ENCODE results near the gene MTA3. TPM values are rescaled to one million over a fixed set of nuclear protein-coding genes. Genes with fewer than 3 reads are reported as not detected.
A peak's percentile ranks its signal among the peaks of the same experiment; 100 is the strongest.

Gene MTA3
- total and polyA plus RNA-seq, 9 of the 15 experiments (the other 6 are each of a cell fraction or from before 2014, with no cell fraction given): 12.4 to 39.6 (median 23.5) TPM

DNA sequence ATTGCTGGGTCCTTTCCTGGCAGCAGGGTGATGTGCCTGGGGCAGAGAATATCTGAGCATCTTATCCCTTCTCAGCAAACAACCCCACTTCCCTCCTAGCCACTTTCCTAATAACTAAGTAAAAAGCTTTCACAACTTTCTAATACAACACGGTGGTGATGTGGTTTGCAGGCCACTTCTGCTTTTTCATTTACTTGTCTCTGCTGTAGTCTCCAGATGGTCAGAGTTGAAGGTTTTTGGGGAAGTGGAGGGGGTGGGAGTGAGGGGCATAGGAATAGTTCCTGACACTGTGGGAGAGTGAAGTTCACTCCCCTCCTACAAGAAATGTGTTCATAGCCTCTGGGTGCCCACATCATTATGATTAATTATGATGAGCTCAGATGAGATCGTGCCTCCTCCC, 183.9 kb downstream of the MTA3 start:
- no peak for DNase-seq (ENCODE audit: extremely low read depth in 1 of 4, low spot score in 3 of 4)
- WGBS (ENCODE audit: insufficient coverage, low coverage, missing lambda C conversion rate): 0% methylated on average over 2 of the region's 2 CpGs
- no peak overlapping the region for H3K4me2 ChIP-seq (ENCODE audit: insufficient read depth, low read length)
- peaks cover 8% of the 10 kb centered on the region for H4K20me1 ChIP-seq (replicated peaks; ENCODE audit: control insufficient read depth, insufficient read depth, low read length)
- H3K79me2 ChIP-seq (ENCODE audit: control insufficient read depth, insufficient read depth, low read length): no peaks in the 10 kb centered on the region
- FAIRE-seq: no peak
- no peak for ATAC-seq
- peaks cover 11 to 54% of the 10 kb centered on the region in 2 experiments for H3K27me3 ChIP-seq (ENCODE audit: control insufficient read depth in 2 of 2, insufficient read depth in 2 of 2, low read length in 2 of 2)
- TF ChIP-seq, protein P1, sequence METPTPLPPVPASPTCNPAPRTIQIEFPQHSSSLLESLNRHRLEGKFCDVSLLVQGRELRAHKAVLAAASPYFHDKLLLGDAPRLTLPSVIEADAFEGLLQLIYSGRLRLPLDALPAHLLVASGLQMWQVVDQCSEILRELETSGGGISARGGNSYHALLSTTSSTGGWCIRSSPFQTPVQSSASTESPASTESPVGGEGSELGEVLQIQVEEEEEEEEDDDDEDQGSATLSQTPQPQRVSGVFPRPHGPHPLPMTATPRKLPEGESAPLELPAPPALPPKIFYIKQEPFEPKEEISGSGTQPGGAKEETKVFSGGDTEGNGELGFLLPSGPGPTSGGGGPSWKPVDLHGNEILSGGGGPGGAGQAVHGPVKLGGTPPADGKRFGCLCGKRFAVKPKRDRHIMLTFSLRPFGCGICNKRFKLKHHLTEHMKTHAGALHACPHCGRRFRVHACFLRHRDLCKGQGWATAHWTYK (CRISPR knock-in tag; IDR thresholded peaks at IDR 0.05): no peak
- TF ChIP-seq ZEB2 (IDR thresholded peaks at IDR 0.05): no peak
- peak; percentile 26; the same call in 1 of the 2 replicates for TF ChIP-seq SMARCE1 (IDR thresholded peaks at IDR 0.05)
- TF ChIP-seq ZNF282 (CRISPR knock-in tag; IDR thresholded peaks at IDR 0.05): no peak
- TF ChIP-seq SPI1 (IDR thresholded peaks at IDR 0.05; ENCODE audit: borderline replicate concordance, low read depth, low read length): peak; percentile 94
- no peak for TF ChIP-seq ZZZ3 (IDR thresholded peaks at IDR 0.05)
- BruUV-seq (replicated peaks): no TSS peak
- H3K27ac ChIP-seq (ENCODE audit: extremely low read depth, low read depth, low read length): no peak overlapping the region
- peaks cover 0 to 9% of the 10 kb centered on the region in 2 experiments; a peak in 2 of 5 replicates for H3K4me1 ChIP-seq (replicated peaks in 1 of 2; ENCODE audit: control insufficient read depth in 2 of 2, insufficient read depth in 2 of 2, low read length in 2 of 2)
- in situ Hi-C loops (cut with MboI) (no loop called here), intact Hi-C loops (cut with micrococcal nuclease) (no loop called here)
- no peaks in the 10 kb centered on the region for H3K9me1 ChIP-seq (ENCODE audit: control insufficient read depth, insufficient read depth, low read length)
- no peak overlapping the region for H3K9ac ChIP-seq (ENCODE audit: insufficient read depth in 1 of 2, low read depth in 2 of 2, low read length in 2 of 2)
- no peaks in the 10 kb centered on the region for H3K36me3 ChIP-seq (ENCODE audit: control insufficient read depth, insufficient read depth, low read length)
- ChIA-PET CTCF (ENCODE audit: low intra/inter-chr PET ratio) (no interaction called here), POLR2A (interaction anchor here (0.6 to 1.0 kb wide), 3 partner anchors 10 to 248 kb away, joined by 3 read pairs; no protein-coding TSS in a partner anchor)
- no peak overlapping the region for H2AFZ ChIP-seq (ENCODE audit: low read depth, low read length)
- H3K4me3 ChIP-seq: no peak overlapping the region
- no peaks in the 10 kb centered on the region for H3K9me3 ChIP-seq (replicated peaks; ENCODE audit: control insufficient read depth, insufficient read depth, low read depth, low read length)

Data from K562 (cell line).